Thyroid gland (tissue), 4 donors: ENCODE measurements around the gene AP2A2.

ENCODE experiments used
- POLR2A ChIP-seq, 2 donors: fragments of 450-650 bp; IDR thresholded peaks; one replicate each; pipeline ENCODE4 v1.6.1; 2017; ENCODE audit warnings: antibody characterized with exemption in 2 of 2, mild to moderate bottlenecking in 2 of 2, moderate library complexity in 1 of 2
- TF ChIP-seq, protein P1 (sequence below), 6 experiments: fragments of 200-600 bp in 3 of 6; fragments of 450-650 bp in 3 of 6; sonication (generic) in 3 of 6; IDR thresholded peaks; one replicate each; pipeline ENCODE4 v1.5.1; 2016 to 2019; ENCODE audit warnings: antibody characterized with exemption in 6 of 6, mild to moderate bottlenecking in 2 of 6, inconsistent platforms in 1 of 6, moderate library complexity in 1 of 6

DNA sequence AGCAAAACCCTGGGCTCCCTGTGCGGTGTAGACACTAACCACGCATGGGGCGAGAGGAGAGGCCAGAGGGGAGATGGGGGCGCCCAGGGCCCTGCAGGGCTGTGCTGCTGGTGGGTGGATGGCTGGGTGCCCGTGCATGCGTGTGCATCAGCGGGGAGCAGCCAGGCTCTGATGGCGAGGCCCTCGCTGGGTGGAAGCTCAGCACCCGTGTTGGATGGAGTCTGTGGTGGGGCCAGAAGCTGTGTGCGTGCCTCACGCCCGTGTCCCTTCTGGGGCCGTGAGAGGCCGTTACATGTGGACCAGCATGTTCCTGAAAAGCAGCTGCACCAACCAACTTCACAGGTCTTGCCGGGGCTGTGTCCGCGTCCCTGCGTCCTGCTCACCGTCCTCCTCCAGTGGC, 77.5 kb downstream of the AP2A2 start:
- no peak for TF ChIP-seq POLR2A (IDR thresholded peaks at IDR 0.05)
- TF ChIP-seq, protein P1, sequence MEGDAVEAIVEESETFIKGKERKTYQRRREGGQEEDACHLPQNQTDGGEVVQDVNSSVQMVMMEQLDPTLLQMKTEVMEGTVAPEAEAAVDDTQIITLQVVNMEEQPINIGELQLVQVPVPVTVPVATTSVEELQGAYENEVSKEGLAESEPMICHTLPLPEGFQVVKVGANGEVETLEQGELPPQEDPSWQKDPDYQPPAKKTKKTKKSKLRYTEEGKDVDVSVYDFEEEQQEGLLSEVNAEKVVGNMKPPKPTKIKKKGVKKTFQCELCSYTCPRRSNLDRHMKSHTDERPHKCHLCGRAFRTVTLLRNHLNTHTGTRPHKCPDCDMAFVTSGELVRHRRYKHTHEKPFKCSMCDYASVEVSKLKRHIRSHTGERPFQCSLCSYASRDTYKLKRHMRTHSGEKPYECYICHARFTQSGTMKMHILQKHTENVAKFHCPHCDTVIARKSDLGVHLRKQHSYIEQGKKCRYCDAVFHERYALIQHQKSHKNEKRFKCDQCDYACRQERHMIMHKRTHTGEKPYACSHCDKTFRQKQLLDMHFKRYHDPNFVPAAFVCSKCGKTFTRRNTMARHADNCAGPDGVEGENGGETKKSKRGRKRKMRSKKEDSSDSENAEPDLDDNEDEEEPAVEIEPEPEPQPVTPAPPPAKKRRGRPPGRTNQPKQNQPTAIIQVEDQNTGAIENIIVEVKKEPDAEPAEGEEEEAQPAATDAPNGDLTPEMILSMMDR (IDR thresholded peaks at IDR 0.05) = no peak
